Activated T-helper 9 cell treated with anti-CD3 and anti-CD28 coated beads, Interleukin-2, amount 50 U/mL, for 16 hours (primary cell): Measurements from ENCODE around the gene KCP.

ENCODE experiments used
- DNase-seq: peaks from one replicate; pipeline ENCODE4 v3.0.0-alpha.2; 2020; ENCODE audit warnings: low read depth

Gene KCP

DNA sequence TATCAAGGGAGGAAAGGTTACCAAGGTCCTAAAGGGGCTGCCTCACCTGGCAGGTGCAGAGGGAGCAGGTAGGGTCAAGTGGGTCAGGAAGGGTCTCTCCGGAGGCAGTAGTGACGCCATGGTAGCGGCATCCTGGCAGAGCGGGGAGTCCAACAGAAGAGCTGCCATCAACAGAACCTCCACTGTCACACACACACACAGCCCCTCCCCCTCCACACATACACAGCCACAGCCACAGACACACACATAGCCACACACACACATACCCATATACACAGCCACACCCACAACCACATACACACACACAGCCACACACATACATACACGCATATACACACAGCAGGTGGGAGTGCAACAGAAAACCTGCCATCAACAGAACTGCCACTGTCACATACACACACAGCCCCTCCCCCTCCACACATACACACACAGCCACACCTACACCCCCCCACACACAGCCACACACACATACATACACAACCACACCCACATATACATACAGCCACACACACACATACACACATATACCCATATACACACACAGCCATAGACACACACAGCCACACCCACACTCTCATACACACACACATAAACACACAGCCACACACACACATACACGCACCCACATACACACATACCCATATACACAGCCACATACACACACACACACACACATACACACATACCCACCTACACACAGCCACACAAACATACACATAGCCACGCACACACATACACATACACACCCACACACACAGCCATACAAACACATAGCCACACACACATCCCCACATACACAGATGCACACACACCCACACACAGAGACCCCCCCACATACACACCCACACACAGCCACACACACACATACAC, 23.1 kb downstream of the KCP start:
- no peak for DNase-seq

- no peak for DNase-seq
These were observed 23.9 kb downstream of the KCP start for GRCh38 chr7:128886391-128887168.

DNA sequence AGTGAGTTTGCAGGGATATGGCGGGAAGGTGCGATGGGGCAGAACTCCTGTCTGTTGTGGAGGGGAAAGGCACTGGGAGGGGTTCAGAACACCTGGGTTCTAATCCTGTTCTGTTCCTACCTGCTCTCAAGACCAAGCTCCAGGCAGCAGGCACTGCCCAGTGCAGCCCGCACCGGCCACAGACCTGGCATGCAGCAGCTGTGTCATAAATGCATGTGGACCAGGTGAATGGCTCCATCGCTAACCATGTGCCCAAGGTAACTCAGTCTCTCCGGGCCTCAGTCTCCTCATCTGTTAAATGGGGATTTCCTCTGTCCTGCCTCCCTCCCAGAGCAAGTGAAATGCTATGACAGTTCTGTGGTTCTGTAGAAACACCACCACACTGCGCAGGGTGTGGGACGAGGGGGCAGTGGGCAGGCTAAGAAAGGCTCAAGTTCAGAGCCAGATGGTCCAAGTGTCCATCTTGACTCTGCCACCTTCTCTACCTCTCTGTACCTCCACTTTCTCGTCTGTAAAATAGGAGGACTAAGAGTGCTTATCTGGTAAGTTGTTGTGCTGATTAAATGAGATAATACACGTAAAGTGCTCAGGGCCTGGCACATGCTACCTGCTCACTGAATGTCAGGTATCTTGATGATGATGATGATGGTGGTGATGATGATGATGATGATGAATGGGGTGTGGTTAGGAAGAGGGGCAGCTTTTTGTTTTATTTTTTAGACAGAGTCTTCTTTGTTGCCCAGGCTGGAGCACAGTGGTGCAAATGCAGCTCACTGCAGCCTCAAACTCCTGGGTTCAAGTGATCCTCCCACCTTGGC, 24.9 kb downstream of the KCP start:
- no peak for DNase-seq

DNA sequence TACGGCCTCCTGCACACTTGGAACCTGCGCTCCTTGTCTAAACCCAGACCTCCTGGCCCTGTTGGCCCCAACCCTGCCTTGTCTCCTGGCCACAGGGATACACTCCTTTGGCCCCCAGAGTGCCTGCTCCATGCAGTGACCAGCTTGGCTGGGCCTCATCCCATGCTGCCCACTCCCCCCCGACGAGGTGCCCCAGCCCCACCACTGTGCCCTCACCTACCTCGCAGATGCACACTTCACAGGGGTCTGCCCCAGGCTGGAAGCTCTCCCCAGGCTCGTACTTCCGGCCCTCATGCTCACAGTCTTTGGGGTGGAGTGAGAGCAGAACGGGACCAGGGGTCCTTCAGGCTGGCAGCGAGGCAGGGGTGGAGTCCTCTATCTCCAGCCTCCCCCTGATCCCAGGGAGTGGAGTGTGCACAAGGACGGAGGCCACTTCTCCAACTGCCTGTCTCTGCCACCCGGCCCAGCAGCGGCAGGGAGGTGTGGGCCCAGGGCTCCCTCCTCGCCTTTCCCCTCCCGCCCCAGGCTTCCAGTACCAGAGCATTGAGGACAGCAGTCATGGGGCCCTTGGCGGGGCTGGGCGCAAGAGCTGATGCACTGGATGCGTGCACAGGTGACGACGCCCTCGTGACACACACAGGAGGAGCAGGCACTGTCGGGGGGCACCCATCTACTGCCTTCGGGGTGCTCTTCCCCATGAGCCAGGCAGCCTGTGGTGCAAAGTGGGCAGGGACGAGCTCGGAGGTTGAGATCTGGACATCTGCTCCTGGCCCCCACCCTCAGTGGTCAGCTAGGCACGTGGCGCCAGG, 25.7 kb downstream of the KCP start:
- no peak for DNase-seq

DNA sequence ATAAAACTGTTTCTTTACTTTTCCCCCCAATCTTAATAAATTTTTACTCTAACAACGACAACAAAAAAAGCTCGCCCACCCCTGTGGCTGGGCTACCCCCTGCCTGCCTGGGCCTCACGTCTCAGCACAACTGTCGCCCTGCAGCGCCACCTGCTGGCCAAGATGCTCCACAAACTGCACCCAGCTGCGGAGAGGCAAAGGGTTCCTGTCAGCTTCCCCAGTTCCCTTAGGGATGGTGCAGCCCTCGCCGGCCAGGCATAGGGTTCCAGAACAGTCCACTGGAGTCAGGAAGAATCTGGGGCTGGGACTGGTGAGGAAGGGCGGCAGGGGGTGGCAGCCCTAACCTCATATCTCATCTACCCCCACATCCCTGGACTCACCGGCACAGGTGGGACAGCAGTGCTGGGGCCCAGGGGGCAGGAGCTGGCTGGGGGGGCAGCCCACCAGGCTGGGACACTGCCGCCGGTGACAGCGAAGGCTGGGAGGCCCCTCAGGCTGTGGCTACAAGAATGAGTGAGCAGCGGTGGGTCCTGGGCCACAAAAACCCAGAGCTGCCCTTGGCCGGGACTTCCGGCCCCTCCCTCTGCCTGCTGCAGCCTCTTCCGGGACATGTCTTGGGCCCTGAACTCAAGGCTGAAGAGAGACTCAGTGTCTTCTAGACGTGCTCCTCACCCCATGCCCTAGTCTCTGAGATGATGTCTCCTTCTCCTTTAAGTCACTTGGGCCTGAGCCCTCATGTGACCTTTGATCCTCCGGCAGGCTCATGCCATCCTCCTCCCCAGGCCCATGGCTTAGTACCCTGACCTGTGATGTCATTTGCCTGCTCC, 26.7 kb downstream of the KCP start:
- peak; percentile 77 for DNase-seq

- no peak for DNase-seq
These were observed 28.4 kb downstream of the KCP start for GRCh38 chr7:128882134-128882533.

GRCh38 chr7:128881458-128882125, 28.9 kb downstream of the KCP start:
- DNase-seq = no peak

- no peak for DNase-seq
These were observed 29.6 kb downstream of the KCP start for GRCh38 chr7:128880791-128881457.

- DNase-seq = no peak
These were observed 30.4 kb downstream of the KCP start for GRCh38 chr7:128879939-128880746.

- DNase-seq = no peak
These were observed 31.0 kb downstream of the KCP start for GRCh38 chr7:128879461-128879938.

- no peak for DNase-seq
These were observed 32.0 kb downstream of the KCP start for GRCh38 chr7:128878226-128879105.

GRCh38 chr7:128877756-128878120, 32.8 kb downstream of the KCP start:
- no peak for DNase-seq

GRCh38 chr7:128876978-128877755, 33.3 kb downstream of the KCP start:
- no peak for DNase-seq

- DNase-seq = no peak
These were observed 33.9 kb downstream of the KCP start for GRCh38 chr7:128876586-128876977.

- no peak for DNase-seq
These were observed 34.4 kb downstream of the KCP start for GRCh38 chr7:128876127-128876526.

DNA sequence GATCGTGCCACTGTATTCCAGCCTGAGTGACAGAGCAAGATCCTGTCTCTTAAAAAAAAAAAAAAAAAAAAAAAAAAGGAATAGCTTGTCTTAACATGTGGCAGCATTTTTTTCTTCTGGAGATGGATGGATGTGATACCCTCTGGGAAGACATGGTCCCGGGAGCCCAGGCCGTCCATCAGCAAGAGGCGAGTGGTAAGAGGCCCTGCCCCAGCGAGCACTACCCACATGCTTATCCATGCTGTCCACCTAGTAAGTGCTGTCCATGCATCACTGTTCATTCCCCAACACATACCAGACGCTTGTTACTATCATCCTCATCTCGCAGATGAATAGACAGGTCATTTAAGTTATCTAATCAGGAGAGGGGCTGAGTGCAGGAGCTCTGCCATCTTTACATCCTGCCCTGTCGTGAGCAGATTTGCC, 35.0 kb downstream of the KCP start:
- no peak for DNase-seq
